HG03439 (cell line): ENCODE data around the gene HK2.
"Not testable (repeated sequence)": the region's sequence is repeated elsewhere in the genome, so short reads cannot be mapped to it uniquely, and the experiment has no call there.

ENCODE experiments used
- ATAC-seq: cut with Tn5 transposase; IDR thresholded peaks from one replicate; pipeline ENCODE4 v1.9.1; 2021; ENCODE audit warnings: mild to moderate bottlenecking, moderate library complexity; ENCODE audit not compliant: unreplicated experiment

Gene HK2

DNA sequence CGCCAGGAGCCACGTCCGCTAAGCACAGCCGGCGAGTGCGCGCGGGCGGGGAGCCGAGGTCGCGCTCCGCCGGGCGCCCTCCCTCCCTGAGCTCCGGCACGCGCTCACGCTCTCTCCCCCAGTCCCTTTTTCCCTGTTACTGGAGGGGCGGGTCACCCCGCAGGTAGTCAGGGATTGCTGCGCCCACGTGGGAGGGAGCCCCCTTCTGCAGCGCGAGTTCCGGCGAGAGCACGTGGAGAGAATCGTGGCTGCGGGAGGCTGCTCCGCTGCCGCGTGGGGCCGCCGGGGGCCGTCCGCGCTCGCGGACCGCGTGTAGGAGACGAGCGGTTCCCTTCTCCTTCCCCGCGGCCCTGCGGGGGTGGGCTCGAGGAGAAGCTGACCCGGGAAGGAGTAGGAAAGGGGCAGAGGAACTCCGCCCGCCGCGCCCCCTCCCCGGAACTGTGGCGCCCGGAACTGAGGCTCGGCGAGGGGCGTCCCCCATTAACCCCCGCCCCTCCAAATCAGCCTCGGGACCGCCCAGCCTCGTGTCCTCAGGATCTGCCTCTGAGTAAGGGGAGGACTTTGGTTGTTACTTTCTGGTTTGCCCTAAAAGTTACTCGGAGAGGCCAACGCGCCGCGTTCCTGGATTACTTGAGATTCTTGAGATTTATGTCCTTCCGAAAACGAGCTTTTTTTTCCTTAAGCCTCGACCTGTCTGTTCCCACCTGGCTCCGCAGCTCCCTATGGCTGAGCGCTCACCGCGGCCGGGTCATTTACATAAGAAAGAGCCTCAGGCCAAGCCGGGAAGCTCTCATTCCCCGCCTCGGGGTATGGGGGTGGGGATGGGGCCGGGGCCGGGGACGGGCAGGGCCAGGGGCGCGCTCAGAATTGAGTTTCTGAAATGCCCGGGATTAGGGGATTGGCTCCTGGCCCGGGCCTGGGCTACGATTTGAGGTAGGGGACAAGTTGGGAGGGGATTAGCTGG is 1.1 kb downstream of the HK2 start:
- ATAC-seq = peak; percentile 41

DNA sequence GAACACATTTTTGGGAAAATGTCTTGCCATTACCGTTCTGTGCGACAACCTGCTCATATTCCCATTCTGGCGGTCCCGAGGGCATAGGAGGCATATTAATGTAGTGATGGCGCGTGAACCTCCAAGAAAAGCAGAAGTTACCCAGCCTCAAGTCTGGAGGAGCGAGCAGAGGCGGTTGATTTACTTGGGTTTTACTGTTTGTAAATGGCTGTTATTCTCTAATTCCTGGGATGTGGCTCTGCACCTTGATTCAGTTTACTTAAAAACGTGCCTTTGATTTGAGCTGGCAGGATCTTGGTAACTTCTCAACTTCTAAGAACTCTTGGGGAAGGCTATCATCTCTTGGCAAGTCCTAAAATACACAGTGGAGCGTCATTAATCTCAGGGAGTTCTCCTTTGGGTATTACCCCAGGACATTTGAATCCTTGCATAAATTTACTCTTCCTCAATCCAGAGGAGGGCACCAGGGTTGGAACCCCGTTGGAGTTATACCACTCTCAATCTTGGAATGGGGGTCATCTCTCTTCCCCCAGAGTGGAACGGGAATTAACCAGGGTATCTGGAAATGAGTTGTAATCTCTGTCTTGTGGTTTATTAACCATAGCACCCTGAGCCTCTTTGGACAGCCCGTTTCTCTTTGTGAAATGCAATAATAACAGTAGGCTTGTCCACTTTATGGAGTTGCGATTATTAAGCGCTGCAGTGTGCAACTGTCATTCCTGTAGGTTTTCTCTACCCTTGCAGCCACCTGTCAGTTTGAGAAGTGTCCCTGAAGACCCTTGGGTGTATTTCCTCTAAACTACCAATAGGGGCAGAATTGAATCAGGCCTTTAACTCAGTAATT is 2.1 kb downstream of the HK2 start:
- no peak for ATAC-seq

DNA sequence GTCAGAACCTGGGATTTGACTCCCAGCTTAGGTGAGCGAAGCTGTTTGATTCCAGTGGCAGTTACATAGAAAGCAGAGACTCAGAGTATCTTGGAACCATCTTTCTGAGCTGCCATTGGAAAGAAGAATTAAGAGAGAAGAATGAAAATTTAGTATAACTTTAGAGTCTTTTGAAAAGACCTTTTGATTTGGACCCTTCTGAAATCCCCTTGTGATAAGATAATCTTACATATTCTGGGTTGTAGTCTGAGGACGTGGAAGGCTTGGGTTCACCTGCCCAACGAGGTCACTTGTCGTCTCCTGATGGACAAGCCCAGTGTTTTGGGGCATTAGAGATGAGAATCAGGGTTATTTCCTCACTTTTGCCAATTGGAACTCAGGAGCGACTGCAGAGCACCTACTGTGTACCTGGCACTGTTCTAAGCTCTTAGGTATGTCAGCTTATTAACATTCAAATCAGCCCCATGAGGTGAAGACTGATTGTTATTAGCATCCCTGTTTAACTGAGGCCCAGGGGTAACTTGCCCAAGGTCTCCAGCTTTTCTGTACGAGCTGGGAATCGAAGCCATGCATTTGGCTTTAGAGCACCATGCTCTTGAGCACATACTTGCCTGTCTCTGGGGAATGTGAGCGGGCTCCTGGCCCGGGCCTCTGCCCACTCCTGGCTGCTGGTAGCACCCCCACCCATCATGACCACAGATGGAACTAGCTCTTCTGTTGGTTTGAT is 2.9 kb downstream of the HK2 start:
- ATAC-seq = no peak

GRCh38 chr2:74841641-74842040 is 7.7 kb downstream of the HK2 start:
- no peak for ATAC-seq

- ATAC-seq = no peak
These were observed 9.5 kb downstream of the HK2 start for GRCh38 chr2:74843433-74843832.

GRCh38 chr2:74843899-74844298 is 10.0 kb downstream of the HK2 start:
- ATAC-seq = peak; percentile 76

- ATAC-seq = no peak
These were observed 10.8 kb downstream of the HK2 start for GRCh38 chr2:74844752-74845151.

GRCh38 chr2:74845217-74845751 is 11.4 kb downstream of the HK2 start:
- ATAC-seq = no peak

DNA sequence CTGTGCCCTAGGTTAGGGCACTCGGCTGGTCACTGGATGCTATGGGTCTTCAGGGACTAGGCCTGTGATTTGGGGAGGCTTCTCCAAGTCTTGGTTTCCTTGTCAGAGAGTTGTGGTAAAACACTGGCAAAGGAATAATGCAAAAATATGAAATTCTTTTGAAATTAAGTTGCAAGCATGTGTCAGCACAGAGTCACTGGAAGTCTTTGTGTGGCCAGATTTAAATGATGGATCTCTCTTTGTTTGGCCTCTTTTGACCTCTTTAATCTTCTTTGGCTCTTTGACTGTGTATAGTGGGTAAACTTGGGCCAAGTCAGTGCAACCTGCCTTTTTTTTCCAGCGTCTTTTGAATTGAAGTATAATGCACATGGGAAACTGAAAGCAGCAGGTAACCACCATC is 12.1 kb downstream of the HK2 start:
- ATAC-seq = no peak

DNA sequence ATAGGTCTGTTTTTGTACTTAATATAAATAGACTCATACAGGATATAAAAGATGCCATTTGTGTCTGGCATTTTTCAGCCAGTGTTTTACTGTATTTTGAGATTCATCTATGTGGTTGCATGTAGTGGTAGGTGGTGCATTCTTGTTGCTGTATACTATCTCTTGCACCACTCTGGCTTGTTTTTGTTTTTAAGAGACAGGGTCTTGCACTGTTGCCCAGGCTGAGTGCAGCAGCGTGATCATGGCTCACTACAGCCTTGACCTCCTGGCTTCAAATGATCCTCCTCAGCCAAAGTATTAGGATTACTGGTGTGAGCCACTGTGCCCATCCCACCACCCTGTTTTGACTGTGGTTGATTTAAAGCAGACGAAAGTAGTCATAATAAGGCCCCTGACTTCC is 12.6 kb downstream of the HK2 start:
- ATAC-seq = no peak

DNA sequence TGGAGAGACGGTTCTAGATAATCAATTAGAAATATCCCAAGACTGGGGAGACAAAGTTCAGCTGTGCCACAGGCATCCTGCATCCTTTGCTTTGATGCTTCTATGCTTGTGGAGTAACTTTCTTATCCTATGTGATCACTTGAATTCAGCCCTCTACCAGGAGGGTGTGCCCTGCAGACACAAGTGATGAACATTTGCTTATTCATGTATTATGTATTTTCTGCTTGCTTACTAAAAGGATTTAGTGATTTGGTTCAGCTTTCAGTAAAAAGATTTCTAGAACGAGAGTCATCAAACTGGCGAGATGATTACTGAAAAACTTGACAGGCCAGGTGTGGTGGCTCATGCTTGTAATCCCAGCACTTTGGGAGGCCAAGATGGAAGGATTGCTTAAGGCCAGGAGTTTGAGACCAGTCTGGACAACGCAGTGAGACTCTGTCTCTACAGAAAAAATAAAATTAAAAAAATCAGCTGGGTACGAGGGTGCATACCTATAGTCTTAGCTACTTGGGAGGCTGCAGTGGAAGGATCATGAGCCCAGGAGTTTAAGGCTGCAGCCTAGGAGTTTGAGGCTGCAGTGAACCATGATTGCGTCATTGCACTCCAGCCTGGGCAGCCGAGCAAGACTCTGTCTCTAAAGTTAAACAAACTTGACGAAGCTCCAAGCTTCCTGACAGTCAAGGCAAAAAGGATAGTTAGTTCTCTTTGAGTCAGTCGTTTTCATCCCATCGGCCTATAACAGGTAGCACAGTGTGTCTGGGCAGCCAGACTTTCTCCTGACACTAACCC is 13.3 kb downstream of the HK2 start:
- ATAC-seq = no peak

DNA sequence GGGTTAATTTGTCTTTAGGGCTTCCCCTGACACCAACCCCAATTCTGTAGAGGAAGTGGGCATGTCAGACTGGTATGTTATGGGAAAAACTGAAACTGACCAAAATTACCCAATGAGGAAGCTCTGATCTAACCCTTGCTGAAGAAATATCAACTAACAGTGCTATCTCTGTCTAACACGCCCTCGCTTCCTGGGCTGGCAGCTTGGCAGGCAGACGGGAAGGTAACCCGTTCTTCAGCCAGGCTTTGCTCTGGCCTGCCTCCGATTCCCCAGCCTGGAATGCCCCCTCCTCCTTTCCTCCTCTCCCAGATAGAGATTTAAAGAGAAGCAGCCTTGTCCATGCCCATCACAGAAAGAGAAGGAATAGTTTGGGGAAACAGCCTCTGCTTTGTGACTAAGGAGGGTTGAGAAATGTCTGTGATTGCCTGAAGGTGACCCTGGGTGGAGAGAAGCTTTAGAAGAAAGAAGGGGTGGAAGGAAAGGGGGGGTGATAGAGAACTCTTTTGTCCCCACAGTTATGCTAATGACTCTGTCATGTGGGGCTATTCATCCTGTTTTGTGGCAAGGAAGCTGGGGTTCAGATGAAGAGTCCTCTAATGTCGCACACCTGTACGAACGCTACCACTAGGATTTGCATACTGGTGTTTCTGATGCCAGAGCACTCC is 15.4 kb downstream of the HK2 start:
- ATAC-seq = peak; percentile 79

DNA sequence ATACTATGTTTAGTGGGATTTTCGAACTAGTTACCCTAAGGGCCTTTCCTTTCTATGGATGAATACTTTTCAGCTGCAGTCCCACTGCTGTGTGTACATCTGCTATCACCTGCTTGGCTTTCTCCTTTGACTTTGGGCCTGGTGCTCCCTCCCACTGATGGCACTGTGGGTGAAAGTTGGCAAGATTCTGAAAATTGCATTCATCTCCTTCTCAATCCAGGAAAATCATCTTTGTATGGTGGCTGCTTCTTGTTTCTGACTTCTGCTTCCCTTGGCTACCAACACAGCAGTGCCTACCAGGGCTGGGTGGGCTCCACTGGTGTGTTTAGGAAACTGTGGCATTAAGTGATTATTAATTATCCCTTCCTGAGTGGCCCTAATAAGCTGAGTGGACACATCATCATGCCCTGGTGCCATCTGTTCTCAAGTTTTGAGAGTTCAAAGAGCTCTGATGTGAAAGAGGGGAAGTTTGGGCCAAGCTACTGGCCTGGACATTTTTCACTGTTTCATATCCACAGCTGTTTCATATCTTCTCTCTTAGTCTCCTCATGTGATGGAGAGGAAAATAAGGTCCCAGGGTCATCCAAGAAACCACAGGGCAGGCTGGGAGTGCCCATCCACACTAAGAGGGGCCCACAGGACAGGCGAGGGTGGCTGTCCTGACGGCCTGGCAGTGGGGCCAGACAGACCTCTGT is 16.7 kb downstream of the HK2 start:
- ATAC-seq = no peak

DNA sequence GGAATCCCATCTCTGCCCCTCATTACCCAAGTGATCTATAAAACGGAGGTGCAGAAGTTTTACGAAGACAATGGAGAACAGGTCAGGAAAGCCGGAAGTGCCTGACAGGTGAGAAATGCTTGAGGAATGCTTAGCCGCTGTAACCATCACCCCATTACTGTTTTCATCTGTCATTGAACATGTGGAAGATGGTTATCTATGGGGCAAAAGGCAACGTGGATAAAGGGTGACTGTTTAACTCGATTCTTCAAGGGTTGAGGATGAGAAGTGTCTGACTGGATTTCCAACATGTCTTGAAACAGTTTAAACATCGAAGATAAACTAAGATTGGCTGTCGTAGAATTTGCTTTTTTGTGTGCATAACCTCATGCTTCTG is 17.3 kb downstream of the HK2 start:
- ATAC-seq = no peak

- not testable (repeated sequence) for ATAC-seq
These were observed 19.4 kb downstream of the HK2 start for GRCh38 chr2:74853360-74853759.

DNA sequence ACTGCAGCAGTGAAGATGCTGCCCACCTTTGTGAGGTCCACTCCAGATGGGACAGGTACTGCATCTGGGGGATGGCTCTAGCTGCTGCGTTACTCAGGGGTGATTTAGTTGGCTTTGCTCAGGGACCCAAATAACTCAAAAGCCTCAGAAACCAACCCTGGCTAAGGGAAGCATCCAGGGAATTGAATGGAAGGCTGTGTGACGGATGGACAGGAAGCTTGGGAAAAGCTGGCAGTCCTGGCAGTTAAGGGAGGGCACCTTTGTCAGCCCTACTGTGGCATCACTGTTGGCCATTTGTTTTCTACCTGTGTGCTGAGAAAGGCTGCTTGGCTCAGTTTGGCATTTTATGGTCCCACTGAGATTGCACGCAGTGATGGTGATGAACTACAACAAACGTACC is 20.5 kb downstream of the HK2 start:
- ATAC-seq = no peak

- ATAC-seq = not testable (repeated sequence)
These were observed 21.3 kb downstream of the HK2 start for GRCh38 chr2:74855114-74855707.

DNA sequence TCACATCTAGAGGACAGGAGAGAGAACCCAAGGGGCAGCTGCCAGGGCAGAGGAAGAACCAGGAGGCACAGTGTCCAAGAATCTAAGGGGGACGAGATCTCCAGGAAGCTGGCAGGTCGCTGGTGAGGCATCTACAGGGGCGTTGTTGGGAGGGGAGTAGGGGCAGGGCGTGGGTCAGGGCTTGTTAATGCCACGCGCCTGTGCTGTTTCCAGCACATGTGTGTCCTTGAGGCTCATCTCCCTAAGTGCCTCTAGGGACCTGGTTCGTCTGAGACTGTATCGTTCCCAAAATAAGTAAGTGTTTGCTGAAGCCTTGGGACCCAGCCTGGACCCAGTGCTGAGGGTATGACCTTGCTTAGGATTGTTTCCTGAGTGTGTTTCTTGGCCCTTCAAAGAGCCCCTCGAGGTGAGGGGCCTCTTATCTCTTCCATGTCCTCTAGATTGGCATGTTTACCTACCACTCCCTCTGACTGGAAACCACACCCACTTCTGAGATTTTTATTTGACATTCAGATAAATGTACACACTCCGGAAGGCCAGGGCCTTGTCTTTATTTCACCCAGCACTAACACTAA is 22.2 kb downstream of the HK2 start:
- no peak for ATAC-seq
